Type B pancreatic cell (in vitro differentiated cells): ENCODE data around the gene RIPOR2. TPM values are rescaled to one million over a fixed set of nuclear protein-coding genes. Genes with fewer than 3 reads are reported as not detected.
"Not testable (repeated sequence)": the region's sequence is repeated elsewhere in the genome, so short reads cannot be mapped to it uniquely, and the experiment has no call there.

Experiments
- DNase-seq: peaks from one replicate; pipeline ENCODE4 v3.0.0; 2021; ENCODE audit warnings: mixed read lengths; ENCODE audit not compliant: unreplicated experiment; ENCODE audit errors: extremely low spot score
- H3K27ac Mint-ChIP-seq: 2 replicates; pipeline ENCODE4 v1.8.0; 2021; ENCODE audit warnings: mild to moderate bottlenecking, mixed read lengths
- H3K27me3 Mint-ChIP-seq: 2 replicates; pipeline ENCODE4 v1.8.0; 2021; ENCODE audit warnings: mixed read lengths
- H3K36me3 Mint-ChIP-seq: 2 replicates; pipeline ENCODE4 v1.8.0; 2021; ENCODE audit warnings: mixed read lengths
- H3K4me1 Mint-ChIP-seq: one replicate; pipeline ENCODE4 v1.8.0; 2021; ENCODE audit warnings: mixed read lengths; ENCODE audit not compliant: unreplicated experiment
- H3K4me3 Mint-ChIP-seq: 2 replicates; pipeline ENCODE4 v1.8.0; 2021; ENCODE audit warnings: mild to moderate bottlenecking, mixed read lengths
- H3K9me3 Mint-ChIP-seq: 2 replicates; pipeline ENCODE4 v1.8.0; 2021; ENCODE audit warnings: mixed read lengths
- CTCF ChIP-seq: fragments of 200-600 bp; sonication (generic); conservative IDR thresholded peaks from 2 replicates; pipeline ENCODE4 v1.5.0; 2021; ENCODE audit warnings: antibody characterized with exemption, mild to moderate bottlenecking
- total RNA-seq: library from RNA; stranded (reverse); gene quantifications from 2 replicates; pipeline ENCODE4 v1.2.1, GENCODE V29; 2021; ENCODE audit warnings: low replicate concordance

RIPOR2 gene
- total RNA-seq, 1 donor from 2014 or later, result 4.2 TPM

- no peak for DNase-seq
- H3K27ac Mint-ChIP-seq, result no peak overlapping the region
- H3K36me3 Mint-ChIP-seq, result no peaks in the 10 kb centered on the region
- no peak for TF ChIP-seq CTCF
- no peaks in the 10 kb centered on the region for H3K9me3 Mint-ChIP-seq
- no peaks in the 10 kb centered on the region for H3K27me3 Mint-ChIP-seq
- H3K4me3 Mint-ChIP-seq, result no peak overlapping the region
- H3K4me1 Mint-ChIP-seq, result no peaks in the 10 kb centered on the region
Observed at GRCh38 chr6:24951811-24952299, 16.1 kb upstream of the RIPOR2 start.

GRCh38 chr6:24950218-24950941 lies 14.6 kb upstream of the RIPOR2 start:
- no peak for DNase-seq
- no peak overlapping the region for H3K4me3 Mint-ChIP-seq
- H3K4me1 Mint-ChIP-seq, result no peaks in the 10 kb centered on the region
- H3K27me3 Mint-ChIP-seq, result no peaks in the 10 kb centered on the region
- no peaks in the 10 kb centered on the region for H3K36me3 Mint-ChIP-seq
- TF ChIP-seq CTCF, result no peak
- H3K27ac Mint-ChIP-seq, result no peak overlapping the region
- H3K9me3 Mint-ChIP-seq, result no peaks in the 10 kb centered on the region

GRCh38 chr6:24949020-24949569 lies 13.3 kb upstream of the RIPOR2 start:
- Mint-ChIP-seq H3K27me3 (no peaks in the 10 kb centered on the region), H3K4me3 (no peak overlapping the region), H3K9me3 (peaks cover 8% of the 10 kb centered on the region), H3K36me3 (no peaks in the 10 kb centered on the region), H3K4me1 (no peaks in the 10 kb centered on the region), H3K27ac (no peak overlapping the region)
- no peak for TF ChIP-seq CTCF
- no peak for DNase-seq

GRCh38 chr6:24948261-24948660 lies 12.5 kb upstream of the RIPOR2 start:
- H3K4me1 Mint-ChIP-seq, H3K36me3 Mint-ChIP-seq, H3K27me3 Mint-ChIP-seq, H3K4me3 Mint-ChIP-seq, DNase-seq, H3K27ac Mint-ChIP-seq, H3K9me3 Mint-ChIP-seq: not testable (repeated sequence)

- TF ChIP-seq CTCF, result no peak
- Mint-ChIP-seq H3K27ac (no peak overlapping the region), H3K4me3 (no peak overlapping the region), H3K9me3 (peaks cover 9% of the 10 kb centered on the region), H3K27me3 (no peaks in the 10 kb centered on the region), H3K36me3 (no peaks in the 10 kb centered on the region), H3K4me1 (no peaks in the 10 kb centered on the region)
- no peak for DNase-seq
Observed at GRCh38 chr6:24947636-24948035, 11.9 kb upstream of the RIPOR2 start.

GRCh38 chr6:24945054-24945453 lies 9.3 kb upstream of the RIPOR2 start:
- H3K36me3 Mint-ChIP-seq, result no peaks in the 10 kb centered on the region
- no peaks in the 10 kb centered on the region for H3K4me1 Mint-ChIP-seq
- H3K9me3 Mint-ChIP-seq, result peaks cover 9% of the 10 kb centered on the region
- no peak for TF ChIP-seq CTCF
- H3K27ac Mint-ChIP-seq, result no peak overlapping the region
- no peak for DNase-seq
- no peaks in the 10 kb centered on the region for H3K27me3 Mint-ChIP-seq
- no peak overlapping the region for H3K4me3 Mint-ChIP-seq
